Measurements from ENCODE around the gene CAPN12.
A peak's percentile ranks its signal among the peaks of the same experiment; 100 is the strongest.
"Not testable (repeated sequence)": the region's sequence is repeated elsewhere in the genome, so short reads cannot be mapped to it uniquely, and the experiment has no call there.

CAPN12 gene

DNA sequence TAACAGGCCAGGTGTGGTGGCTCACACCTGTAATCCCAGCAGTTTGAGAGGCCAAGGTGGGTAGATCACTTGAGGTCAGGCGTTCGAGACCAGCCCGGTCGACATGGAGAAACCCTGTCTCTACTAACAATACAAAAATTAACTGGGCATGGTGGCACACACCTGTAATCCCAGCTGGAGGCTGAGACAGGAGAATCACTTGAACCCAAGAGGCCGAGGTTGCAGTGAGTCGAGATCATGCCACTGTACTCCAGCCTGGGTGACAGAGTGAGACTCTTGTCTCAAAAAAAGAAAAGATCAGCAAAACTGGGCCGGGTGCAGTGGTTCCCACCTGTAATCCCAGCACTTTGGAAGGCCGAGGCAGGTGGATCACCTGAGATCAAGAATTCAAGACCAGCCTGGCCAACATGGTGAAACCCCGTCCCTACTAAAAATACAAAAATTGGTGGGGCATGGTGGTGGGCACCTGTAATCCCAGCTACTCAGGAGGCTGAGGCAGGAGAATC lies 17.7 kb upstream of the CAPN12 start:
- H3K36me3 Mint-ChIP-seq (ENCODE audit: insufficient read depth); H3K4me3 Mint-ChIP-seq; ATAC-seq (replicated peaks); H3K27ac Mint-ChIP-seq; DNase-seq; H3K9me3 Mint-ChIP-seq; H3K4me1 Mint-ChIP-seq (ENCODE audit: low read depth in 2 of 2); H3K27me3 Mint-ChIP-seq: not testable (repeated sequence)

- not testable (repeated sequence) for H3K4me3 Mint-ChIP-seq; ATAC-seq (replicated peaks); H3K4me1 Mint-ChIP-seq (ENCODE audit: low read depth in 2 of 2); H3K9me3 Mint-ChIP-seq; H3K27me3 Mint-ChIP-seq; DNase-seq; H3K36me3 Mint-ChIP-seq (ENCODE audit: insufficient read depth)
- H3K27ac Mint-ChIP-seq = peak overlapping the region in 1 of 2 donors; percentile 16
Measured at GRCh38 chr19:38760805-38761517, 16.7 kb upstream of the CAPN12 start.

DNA sequence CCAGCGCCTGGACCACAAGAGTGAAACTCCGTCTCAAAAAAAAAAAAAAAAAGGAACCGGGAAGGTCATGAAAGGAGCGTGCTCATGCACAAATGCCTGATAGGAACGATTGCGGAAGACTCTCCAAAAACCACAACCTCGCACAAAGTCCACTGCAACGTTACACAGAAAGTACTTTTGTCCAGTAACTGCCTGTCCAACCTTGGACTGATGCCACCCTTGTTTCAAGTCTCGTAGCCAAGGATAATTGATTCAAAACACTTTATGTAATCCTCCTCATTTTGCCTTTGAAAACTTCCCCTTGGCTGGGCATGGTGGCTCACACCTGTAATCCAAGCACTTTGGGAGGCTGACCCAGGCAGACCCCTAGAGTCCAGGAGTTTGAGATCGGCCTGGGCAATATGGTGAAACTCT lies 15.3 kb upstream of the CAPN12 start:
- Mint-ChIP-seq H3K27me3 (no peaks in the 10 kb centered on the region), H3K36me3 (ENCODE audit: insufficient read depth) (no peaks in the 10 kb centered on the region), H3K27ac (no peak overlapping the region), H3K9me3 (no peaks in the 10 kb centered on the region), H3K4me3 (no peak overlapping the region), H3K4me1 (ENCODE audit: low read depth in 2 of 2) (peaks cover 0 to 9% of the 10 kb centered on the region in 2 donors)
- DNase-seq (no peak), ATAC-seq (replicated peaks) (no peak)

GRCh38 chr19:38754196-38754595 lies 9.9 kb upstream of the CAPN12 start:
- not testable (repeated sequence) for H3K27ac Mint-ChIP-seq; ATAC-seq (replicated peaks); H3K36me3 Mint-ChIP-seq (ENCODE audit: insufficient read depth)

DNA sequence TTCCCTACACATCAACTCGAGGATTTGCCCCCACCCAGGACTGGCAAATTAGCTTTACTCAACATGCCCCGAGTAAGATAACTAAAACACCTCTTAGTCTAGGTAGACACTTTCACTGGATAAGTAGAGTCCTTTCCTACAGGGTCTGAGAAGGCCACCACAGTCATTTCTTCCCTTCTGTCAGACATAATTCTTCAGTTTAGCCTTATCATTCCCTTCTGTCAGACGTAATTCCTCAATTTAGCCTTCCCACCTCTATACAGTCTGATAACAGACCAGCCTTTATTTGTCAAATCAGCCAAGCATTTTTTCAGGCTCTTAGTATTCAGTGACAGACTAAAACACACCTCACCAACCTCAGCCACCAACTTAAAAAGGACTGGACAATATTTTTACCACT lies 9.5 kb upstream of the CAPN12 start:
- H3K9me3 Mint-ChIP-seq; H3K27ac Mint-ChIP-seq; DNase-seq; H3K36me3 Mint-ChIP-seq (ENCODE audit: insufficient read depth); H3K4me3 Mint-ChIP-seq; H3K27me3 Mint-ChIP-seq; H3K4me1 Mint-ChIP-seq (ENCODE audit: low read depth in 2 of 2); ATAC-seq (replicated peaks): not testable (repeated sequence)

More at GRCh38 chr19:38754196-38754595, 9.9 kb upstream of the CAPN12 start:
- H3K27me3 Mint-ChIP-seq; H3K4me1 Mint-ChIP-seq (ENCODE audit: low read depth in 2 of 2); H3K4me3 Mint-ChIP-seq; H3K9me3 Mint-ChIP-seq; DNase-seq: not testable (repeated sequence)

DNA sequence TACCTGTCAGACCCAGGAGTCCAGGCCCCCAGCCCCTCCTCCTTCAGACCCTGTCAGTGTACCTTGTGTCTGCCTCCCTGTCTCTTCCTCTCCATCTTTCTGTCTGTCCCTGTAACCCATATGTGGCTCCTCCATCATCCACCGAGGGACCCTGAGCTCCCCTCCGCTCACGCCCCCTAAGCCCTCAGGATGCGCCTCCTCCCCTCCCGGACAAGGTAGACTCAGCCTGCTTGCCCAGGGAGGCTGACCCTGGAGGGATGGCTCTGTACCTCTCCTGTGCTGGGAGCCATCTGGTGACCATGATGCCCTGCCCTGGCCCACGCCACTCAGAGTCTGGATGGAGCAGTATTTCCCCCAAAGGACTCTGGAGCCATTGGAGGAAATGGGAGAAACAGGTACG lies 1.0 kb upstream of the CAPN12 start:
- peaks cover 5% of the 10 kb centered on the region for H3K36me3 Mint-ChIP-seq (ENCODE audit: insufficient read depth)
- peaks cover 0 to 1% of the 10 kb centered on the region in 2 donors for H3K4me1 Mint-ChIP-seq (ENCODE audit: low read depth in 2 of 2)
- DNase-seq (no peak), ATAC-seq (replicated peaks) (no peak)
- no peaks in the 10 kb centered on the region for H3K27me3 Mint-ChIP-seq
- no peaks in the 10 kb centered on the region for H3K9me3 Mint-ChIP-seq
- no peak overlapping the region for H3K4me3 Mint-ChIP-seq
- peak overlapping the region in 1 of 2 donors; percentile 42 for H3K27ac Mint-ChIP-seq

DNA sequence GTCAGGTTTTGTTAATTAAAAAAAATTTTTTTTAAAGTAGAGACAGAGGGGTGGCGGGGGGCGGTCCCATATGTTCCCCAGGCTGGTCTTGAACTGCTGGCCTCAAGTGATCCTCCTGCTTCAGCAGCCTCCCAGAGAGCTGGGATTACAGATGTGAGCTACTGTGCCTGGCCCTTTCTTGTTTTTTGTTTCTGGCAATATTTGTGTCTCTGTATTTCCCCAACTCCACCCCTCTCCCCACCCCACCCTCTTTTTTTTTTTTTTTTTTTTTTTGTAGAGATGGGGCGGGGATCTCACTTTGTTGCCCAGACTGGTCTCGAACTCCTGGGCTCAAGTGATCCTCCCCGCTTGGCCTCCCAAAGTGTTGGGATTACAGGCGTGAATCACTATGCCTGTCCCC lies 600 bp upstream of the CAPN12 start:
- peak overlapping the region in 1 of 2 donors; percentile 42 for H3K27ac Mint-ChIP-seq
- ATAC-seq (replicated peaks) (no peak), DNase-seq (no peak)
- H3K4me1 Mint-ChIP-seq (ENCODE audit: low read depth in 2 of 2) = peaks cover 1 to 2% of the 10 kb centered on the region in 2 donors
- H3K36me3 Mint-ChIP-seq (ENCODE audit: insufficient read depth) = peaks cover 5% of the 10 kb centered on the region
- no peaks in the 10 kb centered on the region for H3K9me3 Mint-ChIP-seq
- no peak overlapping the region for H3K4me3 Mint-ChIP-seq
- H3K27me3 Mint-ChIP-seq = no peaks in the 10 kb centered on the region

DNA sequence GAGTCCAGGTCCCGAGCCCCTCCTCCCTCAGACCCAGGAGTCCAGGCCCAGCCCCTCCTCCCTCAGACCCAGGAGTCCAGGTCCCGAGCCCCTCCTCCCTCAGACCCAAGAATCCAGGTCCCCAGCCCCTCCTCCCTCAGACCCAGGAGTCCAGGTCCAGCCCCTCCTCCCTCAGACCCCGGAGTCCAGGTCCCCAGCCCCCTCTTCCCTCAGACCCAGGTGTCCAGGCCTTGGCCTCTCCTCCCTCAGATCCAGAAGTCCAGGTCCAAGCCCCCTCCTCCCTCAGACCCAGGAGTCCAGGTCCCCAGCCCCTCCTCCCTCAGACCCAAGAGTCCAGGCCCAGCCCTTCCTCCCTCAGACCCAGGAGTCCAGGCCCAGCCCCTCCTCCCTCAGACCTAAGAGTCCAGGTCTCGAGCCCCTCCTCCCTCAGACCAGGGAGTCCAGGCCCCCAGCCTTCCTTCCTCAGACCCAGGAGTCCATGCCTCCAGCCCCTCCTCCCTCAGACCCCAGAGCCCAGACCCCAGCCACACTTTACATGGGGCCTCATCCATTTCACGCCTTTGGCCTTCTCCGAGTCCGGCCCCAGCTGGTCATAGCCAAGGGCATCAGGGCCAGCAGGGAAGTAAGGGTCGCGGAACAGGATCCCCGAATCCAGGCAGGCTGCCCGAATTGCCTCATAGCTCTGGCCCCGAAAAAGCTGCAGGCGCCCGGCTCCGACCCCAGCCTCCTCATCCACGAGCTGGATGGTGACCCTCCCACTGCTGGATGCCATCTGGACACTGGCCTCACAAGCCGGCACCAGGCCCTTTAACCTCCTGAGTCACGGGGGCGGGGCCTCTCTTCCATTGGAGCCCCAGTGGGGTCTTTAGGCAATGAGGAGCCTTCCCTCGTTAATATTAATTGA lies 628 bp downstream of the CAPN12 start:
- Mint-ChIP-seq H3K4me1 (ENCODE audit: low read depth in 2 of 2) (peaks cover 10 to 13% of the 10 kb centered on the region in 2 donors), H3K36me3 (ENCODE audit: insufficient read depth) (peaks cover 5% of the 10 kb centered on the region), H3K27me3 (no peaks in the 10 kb centered on the region), H3K9me3 (no peaks in the 10 kb centered on the region), H3K4me3 (no peak overlapping the region), H3K27ac (peak overlapping the region in 1 of 2 donors; percentile 42)
- ATAC-seq (replicated peaks) = no peak
- DNase-seq = no peak

DNA sequence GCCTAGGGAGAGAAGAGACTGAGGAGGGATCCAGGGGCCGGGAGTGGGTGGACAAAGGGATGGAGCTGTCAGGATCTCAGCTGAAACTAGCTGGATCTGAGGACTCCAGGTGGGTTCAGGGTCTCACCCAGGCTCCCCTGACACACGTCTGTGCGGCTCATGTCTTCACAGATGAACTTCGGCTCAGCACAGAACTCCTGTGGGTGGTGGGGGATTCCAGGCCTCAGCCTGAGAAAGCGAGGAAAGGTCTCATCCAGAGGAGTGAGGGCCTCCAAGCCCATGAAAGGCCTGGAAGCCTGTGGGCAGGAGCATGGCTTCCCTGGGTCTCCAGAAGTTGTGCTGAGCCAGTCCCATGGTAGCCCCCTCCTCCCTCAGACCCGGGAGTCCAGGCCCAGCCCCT lies 1.4 kb downstream of the CAPN12 start:
- no peak for DNase-seq
- H3K4me3 Mint-ChIP-seq = no peak overlapping the region
- H3K9me3 Mint-ChIP-seq = no peaks in the 10 kb centered on the region
- H3K36me3 Mint-ChIP-seq (ENCODE audit: insufficient read depth) = peaks cover 5% of the 10 kb centered on the region
- peaks cover 15 to 17% of the 10 kb centered on the region in 2 donors for H3K4me1 Mint-ChIP-seq (ENCODE audit: low read depth in 2 of 2)
- ATAC-seq (replicated peaks) = no peak
- no peaks in the 10 kb centered on the region for H3K27me3 Mint-ChIP-seq
- H3K27ac Mint-ChIP-seq = no peak overlapping the region

- ATAC-seq (replicated peaks) (no peak), DNase-seq (no peak)
- H3K27me3 Mint-ChIP-seq = no peaks in the 10 kb centered on the region
- H3K36me3 Mint-ChIP-seq (ENCODE audit: insufficient read depth) = peaks cover 5% of the 10 kb centered on the region
- peaks cover 19 to 20% of the 10 kb centered on the region in 2 donors for H3K4me1 Mint-ChIP-seq (ENCODE audit: low read depth in 2 of 2)
- H3K27ac Mint-ChIP-seq = peak overlapping the region in 1 of 2 donors; percentile 38
- H3K9me3 Mint-ChIP-seq = no peaks in the 10 kb centered on the region
- no peak overlapping the region for H3K4me3 Mint-ChIP-seq
Measured at GRCh38 chr19:38742296-38742695, 2.0 kb downstream of the CAPN12 start.

- ATAC-seq (replicated peaks) = no peak
Measured at GRCh38 chr19:38741670-38742069, 2.6 kb downstream of the CAPN12 start.

GRCh38 chr19:38740932-38741331 lies 3.3 kb downstream of the CAPN12 start:
- no peak for DNase-seq
- peak overlapping the region in 1 of 2 donors; percentile 72 for H3K27ac Mint-ChIP-seq
- no peaks in the 10 kb centered on the region for H3K27me3 Mint-ChIP-seq
- no peak for ATAC-seq (replicated peaks)
- no peak overlapping the region for H3K4me3 Mint-ChIP-seq
- peaks cover 23% of the 10 kb centered on the region in 2 donors for H3K4me1 Mint-ChIP-seq (ENCODE audit: low read depth in 2 of 2)
- H3K9me3 Mint-ChIP-seq = no peaks in the 10 kb centered on the region
- H3K36me3 Mint-ChIP-seq (ENCODE audit: insufficient read depth) = peaks cover 11% of the 10 kb centered on the region

More at GRCh38 chr19:38741670-38742069, 2.6 kb downstream of the CAPN12 start:
- H3K4me1 Mint-ChIP-seq (ENCODE audit: low read depth in 2 of 2) = peaks cover 20% of the 10 kb centered on the region in 2 donors
- no peak for DNase-seq
- H3K27ac Mint-ChIP-seq = peak overlapping the region; percentile 38 to 72
- H3K27me3 Mint-ChIP-seq = no peaks in the 10 kb centered on the region
- peaks cover 6% of the 10 kb centered on the region for H3K36me3 Mint-ChIP-seq (ENCODE audit: insufficient read depth)
- no peaks in the 10 kb centered on the region for H3K9me3 Mint-ChIP-seq
- H3K4me3 Mint-ChIP-seq = no peak overlapping the region

DNA sequence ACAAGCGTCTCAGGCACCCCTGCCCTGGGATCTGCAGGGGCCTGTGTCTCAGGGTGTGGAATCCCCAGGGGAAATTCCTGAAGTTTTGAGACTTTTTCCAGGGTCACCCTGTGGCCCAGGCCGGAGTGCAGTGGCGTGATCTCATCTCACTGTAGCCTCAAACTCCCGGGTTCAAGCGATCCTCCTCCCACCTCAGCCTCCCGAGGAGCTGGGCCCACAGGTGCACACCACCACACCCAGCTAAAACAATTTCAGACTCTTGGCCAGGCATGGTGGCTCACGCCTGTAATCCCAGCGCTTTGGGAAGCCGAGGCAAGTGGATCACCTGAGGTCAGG lies 4.0 kb downstream of the CAPN12 start:
- DNase-seq = no peak

More for the DNA sequence above, 4.0 kb downstream of the CAPN12 start:
- Mint-ChIP-seq H3K27me3 (no peaks in the 10 kb centered on the region), H3K27ac (peak overlapping the region in 1 of 2 donors; percentile 72), H3K36me3 (ENCODE audit: insufficient read depth) (peaks cover 14% of the 10 kb centered on the region), H3K9me3 (no peaks in the 10 kb centered on the region), H3K4me1 (ENCODE audit: low read depth in 2 of 2) (peaks cover 23 to 25% of the 10 kb centered on the region in 2 donors), H3K4me3 (no peak overlapping the region)
- no peak for ATAC-seq (replicated peaks)

Data from effector memory CD8-positive, alpha-beta T cell (primary cell).